Right lobe of liver (tissue), 4 donors: ENCODE results near the gene ANKLE2.
"Not testable (repeated sequence)": the region's sequence is repeated elsewhere in the genome, so short reads cannot be mapped to it uniquely, and the experiment has no call there.

Experiments used
- CTCF ChIP-seq, 4 donors: fragments of 200-600 bp in 3 of 4; fragments of 450-650 bp in 1 of 4; IDR thresholded peaks; one replicate each; pipeline versions ENCODE4 v1.5.1 to v1.8.0; 2016 to 2022; ENCODE audit warnings: antibody characterized with exemption in 4 of 4, mild to moderate bottlenecking in 2 of 4
- POLR2A ChIP-seq: fragments of 450-650 bp; IDR thresholded peaks from one replicate; pipeline ENCODE4 v1.6.1; 2017; ENCODE audit warnings: antibody characterized with exemption, mild to moderate bottlenecking
- donor health status: DM: no; HTN: no; CAD: no.
- donor health status: DM: no; HTN: no; CAD: no.
- donor health status: DM: no; HTN: yes; CAD: no.

GRCh38 chr12:132758825-132759224 lies 2.8 kb downstream of the ANKLE2 start:
- not testable (repeated sequence) for TF ChIP-seq POLR2A; CTCF (IDR thresholded peaks at IDR 0.05)
